Ureter (tissue), 1 donor: ENCODE measurements around the gene SORD. TPM values are rescaled to one million over a fixed set of nuclear protein-coding genes. Genes with fewer than 3 reads are reported as not detected.

Experiments used
- DNase-seq: peaks from one replicate; pipeline ENCODE4 v3.0.0-alpha.2; 2020; ENCODE audit warnings: low spot score
- total RNA-seq: library from RNA; stranded (reverse); gene quantifications from one replicate; pipeline ENCODE4 v1.2.4, GENCODE V29; 2023
- donor health status: DM: yes; HTN: yes; CAD: no.

Gene SORD
- total RNA-seq, 1 donor from 2014 or later = 43.1 TPM

DNA sequence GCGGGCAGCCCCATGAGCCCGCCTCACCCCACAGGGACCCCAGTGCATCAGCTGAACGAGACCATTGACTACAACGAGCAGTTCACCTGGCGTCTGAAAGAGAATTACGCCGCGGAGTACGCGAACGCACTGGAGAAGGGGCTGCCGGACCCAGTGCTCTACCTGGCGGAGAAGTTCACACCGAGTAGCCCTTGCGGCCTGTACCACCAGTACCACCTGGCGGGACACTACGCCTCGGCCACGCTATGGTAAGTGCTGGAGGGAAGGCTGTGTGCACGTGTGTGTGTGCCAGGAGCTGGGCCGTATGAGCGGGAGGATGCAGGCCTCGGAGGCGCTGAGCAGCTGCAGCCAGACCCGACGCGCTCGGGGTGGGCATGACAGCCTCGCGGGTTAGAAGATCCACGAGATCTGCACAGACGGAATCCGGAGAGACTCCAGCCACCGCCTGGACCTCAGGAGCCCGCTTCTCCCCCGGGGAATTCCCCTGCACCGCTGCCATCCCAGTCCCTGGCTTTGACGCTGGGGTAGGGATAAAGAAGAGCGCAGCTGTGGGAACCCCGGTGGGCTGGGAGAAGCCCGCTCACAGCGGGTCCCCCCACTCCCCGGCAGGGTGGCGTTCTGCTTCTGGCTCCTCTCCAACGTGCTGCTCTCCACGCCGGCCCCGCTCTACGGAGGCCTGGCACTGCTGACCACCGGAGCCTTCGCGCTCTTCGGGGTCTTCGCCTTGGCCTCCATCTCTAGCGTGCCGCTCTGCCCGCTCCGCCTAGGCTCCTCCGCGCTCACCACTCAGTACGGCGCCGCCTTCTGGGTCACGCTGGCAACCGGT, 93.7 kb downstream of the SORD start:
- DNase-seq = no peak

DNA sequence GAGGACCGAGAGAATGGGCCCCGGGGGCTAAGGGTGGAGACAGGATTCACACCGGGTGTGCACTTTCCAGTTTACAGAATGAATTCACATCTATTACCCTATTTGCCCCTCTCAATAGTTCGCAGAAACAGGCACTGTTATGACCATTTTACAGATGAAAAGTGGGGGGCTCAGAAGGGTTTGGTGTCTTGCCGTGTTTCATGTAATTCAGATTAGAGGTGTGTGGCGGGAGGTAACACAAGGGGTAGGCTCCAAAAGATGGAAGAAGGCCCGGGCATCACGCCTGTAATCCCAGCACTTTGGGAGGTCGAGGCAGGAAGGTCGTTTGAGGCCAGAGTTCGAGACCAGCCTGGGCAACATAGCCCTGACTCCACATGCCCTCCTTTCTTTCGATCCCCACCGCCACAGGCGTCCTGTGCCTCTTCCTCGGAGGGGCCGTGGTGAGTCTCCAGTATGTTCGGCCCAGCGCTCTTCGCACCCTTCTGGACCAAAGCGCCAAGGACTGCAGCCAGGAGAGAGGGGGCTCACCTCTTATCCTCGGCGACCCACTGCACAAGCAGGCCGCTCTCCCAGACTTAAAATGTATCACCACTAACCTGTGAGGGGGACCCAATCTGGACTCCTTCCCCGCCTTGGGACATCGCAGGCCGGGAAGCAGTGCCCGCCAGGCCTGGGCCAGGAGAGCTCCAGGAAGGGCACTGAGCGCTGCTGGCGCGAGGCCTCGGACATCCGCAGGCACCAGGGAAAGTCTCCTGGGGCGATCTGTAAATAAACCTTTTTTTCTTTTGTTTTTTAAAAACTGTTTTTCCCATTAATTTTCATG, 94.5 kb downstream of the SORD start:
- no peak for DNase-seq

DNA sequence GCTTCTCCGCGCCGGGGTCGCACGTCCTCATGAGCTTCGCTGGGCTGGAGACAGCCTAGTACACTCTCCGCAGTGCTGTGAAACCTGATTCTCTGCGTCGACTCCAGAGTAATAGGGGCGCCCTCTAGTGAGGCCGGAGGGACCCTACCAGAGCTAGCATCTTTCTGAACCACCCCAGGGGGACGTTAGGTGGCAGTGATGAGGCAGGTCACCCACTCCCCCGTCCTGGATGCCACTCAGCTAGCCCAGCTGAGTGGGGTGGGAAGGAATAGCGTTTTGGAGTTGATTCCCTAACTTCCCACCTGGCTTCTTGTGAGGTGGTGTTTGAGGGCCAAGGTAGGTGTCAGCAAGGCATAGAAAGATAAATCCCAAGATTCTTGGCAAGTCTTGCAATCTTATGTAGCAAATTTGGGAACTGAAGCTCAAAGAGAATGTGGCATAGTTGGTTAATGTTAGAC, 95.2 kb downstream of the SORD start:
- DNase-seq = peak; percentile 91

DNA sequence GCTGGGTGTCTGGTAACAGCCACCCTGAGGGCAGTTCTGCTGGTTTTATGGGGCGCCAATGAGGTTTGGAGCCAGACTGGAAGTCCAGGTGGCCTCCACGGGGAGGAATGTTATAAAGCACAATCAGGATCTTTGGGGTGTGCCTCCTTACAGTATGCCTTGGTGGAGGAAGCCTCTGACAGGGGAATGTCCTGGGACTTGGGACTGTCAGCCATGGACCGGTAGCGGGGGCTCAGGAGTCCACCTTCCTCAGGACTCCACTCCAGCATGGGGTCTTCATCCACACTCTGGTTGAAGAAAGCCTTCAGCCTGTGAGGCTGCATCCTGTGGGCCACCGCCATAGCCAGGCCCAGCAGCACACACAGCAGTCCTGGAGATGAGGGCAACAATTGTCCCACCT, 96.0 kb downstream of the SORD start:
- DNase-seq = no peak

DNA sequence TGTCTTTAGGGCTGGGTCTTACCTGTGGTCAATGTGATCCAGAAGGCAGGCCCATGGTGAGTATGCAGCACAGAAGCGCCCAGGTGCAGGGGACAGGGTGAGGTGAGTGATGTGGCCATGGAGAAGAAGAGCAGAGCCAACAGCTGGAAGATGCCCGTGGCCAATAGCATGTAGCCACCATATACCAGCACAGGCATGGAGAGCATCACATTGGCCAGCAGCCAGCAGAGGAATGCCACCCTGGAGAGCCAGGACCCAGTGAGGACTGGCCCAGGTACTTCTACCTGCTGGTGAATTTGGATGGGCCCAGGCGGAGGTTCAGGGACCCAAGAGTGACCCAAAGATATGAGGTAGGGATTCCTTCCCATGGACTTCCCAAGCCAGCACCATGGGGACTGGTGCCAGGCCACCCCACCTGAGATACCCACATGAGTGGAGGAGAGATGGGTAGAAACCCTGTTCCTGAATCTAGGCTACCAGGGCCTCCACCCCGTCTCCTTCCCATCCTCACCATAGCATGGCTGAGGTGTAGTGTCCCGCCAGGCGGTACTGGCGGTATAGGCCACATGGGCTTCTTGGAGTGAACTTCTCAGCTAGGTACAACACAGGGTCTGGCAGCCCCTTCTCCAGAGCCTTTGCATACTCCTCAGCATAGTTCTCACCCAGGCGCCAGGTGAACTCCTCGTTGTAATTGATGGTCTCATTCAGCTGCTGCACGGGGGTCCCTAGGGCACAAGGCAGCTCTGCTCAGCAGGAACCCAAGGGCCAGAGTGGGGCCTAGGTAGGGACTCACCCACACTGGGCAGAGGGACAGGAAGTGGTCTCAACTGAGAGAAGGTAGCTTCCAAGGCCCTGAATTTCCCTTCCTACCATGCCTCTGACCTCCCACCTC, 97.3 kb downstream of the SORD start:
- no peak for DNase-seq

DNA sequence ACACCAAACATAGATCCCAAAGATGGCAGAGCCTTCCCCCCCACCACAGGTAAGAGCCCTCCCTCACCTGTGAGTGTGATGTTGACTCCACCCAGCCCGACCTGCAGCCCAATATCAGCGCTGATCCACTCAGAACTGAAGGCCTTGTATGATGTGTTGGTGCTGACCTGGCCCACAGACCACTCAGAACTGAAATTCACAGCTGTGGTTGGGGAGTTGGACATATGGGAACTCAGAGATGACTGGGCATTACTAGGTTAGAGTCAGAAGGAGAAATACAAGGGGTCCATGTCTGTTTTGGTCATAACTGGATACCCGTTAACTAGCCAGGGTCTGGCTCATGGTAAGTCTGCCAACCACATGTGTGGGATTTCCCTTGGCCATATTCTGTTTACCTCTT, 98.0 kb downstream of the SORD start:
- DNase-seq = no peak

DNA sequence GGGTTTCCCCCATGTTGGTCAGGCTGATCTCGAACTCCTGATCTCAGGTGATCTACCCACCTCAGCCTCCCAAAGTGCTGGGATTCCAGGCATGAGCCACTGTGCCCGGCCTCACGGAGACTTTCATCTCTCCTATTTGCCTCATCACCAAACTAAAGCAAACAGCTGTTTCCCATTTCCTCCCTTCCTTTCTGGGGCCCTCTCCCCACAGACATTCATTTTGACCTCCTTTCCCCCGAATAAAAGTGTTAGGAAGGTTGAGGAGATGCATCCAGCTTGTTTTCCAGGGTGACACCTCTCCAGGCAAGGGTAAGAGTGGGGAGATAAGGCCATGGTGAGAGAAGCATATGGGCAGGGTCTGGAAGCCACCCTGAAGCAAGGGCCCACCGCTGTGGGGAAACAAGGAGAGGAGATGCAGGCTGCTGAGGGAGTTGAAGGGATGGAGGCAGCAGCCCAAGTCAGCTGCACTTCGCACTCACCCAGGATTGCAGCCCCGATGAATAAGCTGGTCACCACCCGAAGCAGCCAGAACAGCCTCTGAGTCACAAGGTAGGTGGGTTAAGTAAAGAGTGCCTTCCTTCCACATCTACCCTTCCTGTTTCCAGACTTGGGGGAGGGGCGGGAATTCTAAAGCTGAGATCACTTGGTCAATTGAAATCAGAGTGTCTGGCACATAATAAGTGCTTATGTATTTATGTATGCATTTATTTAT, 98.9 kb downstream of the SORD start:
- DNase-seq = no peak

DNA sequence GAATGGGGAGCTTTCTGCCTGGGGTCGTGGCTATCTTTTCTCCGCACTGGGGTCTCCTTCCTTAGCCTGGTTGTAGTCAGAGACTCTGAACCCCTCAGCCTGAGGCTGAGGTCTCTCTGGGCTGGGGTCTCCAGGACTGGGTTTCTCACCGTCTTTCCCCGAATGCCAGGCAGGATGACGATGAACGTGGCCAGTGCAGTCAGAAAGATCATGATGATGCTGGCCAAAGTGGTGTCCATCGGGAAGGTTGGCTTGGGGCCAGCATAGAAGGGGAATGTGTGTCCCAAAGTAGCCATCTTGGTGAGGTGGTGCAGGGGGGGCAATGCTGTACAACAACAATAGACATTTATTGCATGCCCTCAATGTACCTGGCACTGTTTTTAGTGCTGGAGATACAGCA, 99.7 kb downstream of the SORD start:
- DNase-seq = no peak

DNA sequence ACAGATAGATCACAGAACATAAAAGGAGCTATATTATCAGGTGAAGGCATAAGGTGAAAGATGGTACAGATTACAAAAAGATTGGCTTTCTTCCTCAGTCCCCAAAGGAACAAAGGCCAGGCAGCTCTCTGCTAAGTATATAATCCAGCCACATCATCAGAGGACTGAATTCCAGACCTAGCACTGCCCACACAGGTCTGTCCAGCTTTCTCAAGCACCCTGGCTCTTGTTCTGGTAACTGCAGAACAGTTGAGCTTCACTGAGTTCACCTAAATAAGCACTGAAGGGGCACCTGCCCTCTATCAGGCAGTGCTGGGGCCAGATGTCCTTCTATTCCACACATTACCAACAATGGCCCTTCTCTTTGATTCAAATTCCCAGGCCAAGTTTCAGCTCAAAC, 100.4 kb downstream of the SORD start:
- no peak for DNase-seq

DNA sequence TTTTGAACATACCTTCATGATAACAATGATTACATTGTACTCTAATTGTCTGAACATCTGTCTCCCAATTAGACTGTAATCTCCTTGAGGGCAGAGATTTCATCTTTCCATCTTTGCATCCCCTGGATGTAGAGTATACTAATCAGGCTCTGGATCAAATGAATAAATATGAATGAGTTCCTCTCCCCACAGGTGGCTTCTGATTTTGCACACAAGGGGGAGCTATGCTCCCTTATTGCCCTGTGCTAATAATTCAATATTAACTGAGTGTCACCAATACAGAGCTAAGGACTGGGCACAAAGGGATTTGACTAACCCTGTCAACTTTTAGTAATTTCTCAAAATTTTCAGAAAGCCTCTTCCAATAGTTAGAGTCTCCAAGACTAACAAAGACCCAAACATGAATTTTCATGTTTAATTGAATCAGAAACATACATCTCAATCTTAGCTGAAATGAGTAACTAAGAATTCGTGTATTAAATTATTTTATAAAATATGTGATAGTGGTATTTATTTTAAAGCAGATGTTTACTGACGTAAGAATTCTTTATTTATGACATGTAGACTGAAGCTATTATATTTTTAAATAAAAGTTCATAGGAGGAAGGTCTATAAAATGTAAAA, 103.7 kb downstream of the SORD start:
- DNase-seq = no peak

Other genes starting within 250 kb of the SORD start
- gene TERB2, start 66.5 kb upstream of the SORD start, total RNA-seq = not detected
- gene DUOX2, start 91.0 kb downstream of the SORD start, total RNA-seq = 92.1 TPM
- 3.9 TPM for gene DUOXA2, start 91.1 kb downstream of the SORD start, total RNA-seq
- gene DUOXA1, start 106.7 kb downstream of the SORD start, total RNA-seq = 87.3 TPM
- gene DUOX1, start 106.8 kb downstream of the SORD start, total RNA-seq = 85.5 TPM
- 7.9 TPM for gene SHF, start 164.8 kb downstream of the SORD start, total RNA-seq
- gene SLC28A2, start 229.0 kb downstream of the SORD start, total RNA-seq = not detected